ELR (cell line): ENCODE data around the gene ATP2B2.

ENCODE experiments used
- DNase-seq: peaks from one replicate; pipeline ENCODE4 v3.0.0-alpha.2; 2015; ENCODE audit warnings: low read depth

The ATP2B2 gene

DNA sequence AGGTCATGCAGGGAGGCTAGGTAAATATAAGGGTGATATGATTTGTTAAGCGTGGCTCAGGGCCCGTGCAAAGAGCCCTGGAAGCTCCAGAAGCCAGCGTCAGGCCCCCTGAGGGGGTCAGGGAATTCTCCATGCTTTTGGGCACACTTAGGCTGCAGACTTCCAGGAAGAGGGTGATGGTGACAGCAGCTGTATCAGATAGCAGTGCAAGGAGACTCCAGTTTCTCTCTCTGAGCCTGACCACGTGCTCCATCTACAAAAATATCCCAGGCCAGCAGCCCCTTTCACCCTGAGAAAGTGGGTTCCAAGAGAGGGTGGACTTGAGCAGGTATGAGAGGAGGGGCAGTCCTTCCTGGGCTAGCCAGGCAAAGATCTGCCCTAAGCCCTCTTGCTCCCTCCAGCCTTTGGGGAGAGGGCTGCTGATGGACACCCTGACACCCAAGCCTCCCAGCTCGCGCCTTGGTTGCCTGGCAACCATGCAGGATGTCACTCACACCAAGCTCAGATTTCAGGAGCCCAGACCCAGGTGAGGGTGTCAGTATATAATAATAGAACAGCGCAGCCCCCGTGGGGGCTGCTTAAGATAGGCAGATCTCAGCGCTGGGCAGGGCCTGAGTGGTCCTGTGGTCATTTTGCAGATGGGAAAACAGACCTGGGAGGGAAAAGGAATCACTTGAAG, 35.8 kb downstream of the ATP2B2 start:
- no peak for DNase-seq

GRCh38 chr3:10468613-10469354, 36.6 kb downstream of the ATP2B2 start:
- no peak for DNase-seq

GRCh38 chr3:10467904-10468612, 37.3 kb downstream of the ATP2B2 start:
- no peak for DNase-seq

DNA sequence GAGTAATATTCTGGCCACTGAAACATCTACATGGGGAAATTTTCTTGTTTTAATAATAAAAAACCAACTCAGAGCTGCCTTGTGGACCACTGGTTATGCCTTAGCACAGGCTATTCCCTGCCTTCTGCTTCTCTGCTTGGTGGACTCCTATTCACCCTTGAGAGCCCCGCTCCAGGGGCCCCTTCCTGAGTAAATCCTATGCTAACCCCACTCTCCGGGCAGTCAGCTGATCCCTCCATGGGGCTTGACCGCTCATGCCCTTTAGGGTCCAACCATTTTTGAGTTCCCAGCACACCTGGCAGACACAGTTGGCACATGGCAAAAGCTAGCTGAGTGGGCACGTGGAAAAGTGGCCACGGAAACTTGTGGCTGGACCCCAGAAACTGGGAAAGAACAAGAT, 38.2 kb downstream of the ATP2B2 start:
- no peak for DNase-seq

GRCh38 chr3:10466186-10466585, 39.2 kb downstream of the ATP2B2 start:
- no peak for DNase-seq

GRCh38 chr3:10465161-10465560, 40.2 kb downstream of the ATP2B2 start:
- no peak for DNase-seq

- DNase-seq = no peak
Observed at GRCh38 chr3:10463533-10464434, 41.6 kb downstream of the ATP2B2 start.

DNA sequence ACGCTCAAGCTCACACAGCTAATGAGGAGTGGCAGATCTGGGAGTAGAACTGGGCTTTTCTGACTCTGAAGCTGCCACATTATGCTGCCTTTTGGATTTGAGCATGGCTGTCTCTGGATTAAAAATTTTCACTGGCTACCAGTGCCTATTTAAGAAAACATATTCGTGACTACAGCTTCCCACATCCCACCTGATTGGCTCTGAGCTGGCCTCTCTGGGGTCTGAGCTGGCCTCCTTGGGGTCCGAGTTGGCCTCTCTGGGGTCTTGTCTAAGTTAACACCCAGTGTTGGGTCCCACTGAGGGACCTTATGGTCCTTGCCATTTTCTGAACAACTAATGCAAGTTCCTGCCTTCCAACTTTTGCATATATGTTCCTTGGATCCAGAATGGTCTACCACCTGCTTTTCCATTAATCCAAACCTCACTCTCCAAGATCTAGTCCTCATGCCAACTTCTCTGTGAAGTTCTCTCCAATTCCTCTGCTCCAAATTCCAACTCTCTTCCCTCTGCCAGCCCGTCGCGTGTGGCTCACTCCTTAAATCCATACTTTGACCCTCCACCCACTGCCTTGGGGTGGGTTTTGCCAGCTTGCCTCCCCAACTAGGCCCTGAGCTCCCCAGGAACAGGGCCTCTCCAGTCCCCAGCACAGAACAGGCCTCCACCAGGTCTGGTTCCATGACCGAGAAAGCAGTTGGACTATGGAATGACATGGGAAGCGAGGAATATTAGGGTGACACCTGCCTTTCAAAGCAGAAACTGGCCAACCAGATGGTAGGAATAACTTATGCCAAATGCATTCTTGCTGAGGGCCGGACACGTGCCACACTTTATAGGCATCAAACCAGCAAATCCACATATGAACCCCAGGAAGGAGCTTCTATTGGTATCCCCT, 42.5 kb downstream of the ATP2B2 start:
- no peak for DNase-seq

- DNase-seq = no peak
Observed at GRCh38 chr3:10460951-10461545, 44.3 kb downstream of the ATP2B2 start.

DNA sequence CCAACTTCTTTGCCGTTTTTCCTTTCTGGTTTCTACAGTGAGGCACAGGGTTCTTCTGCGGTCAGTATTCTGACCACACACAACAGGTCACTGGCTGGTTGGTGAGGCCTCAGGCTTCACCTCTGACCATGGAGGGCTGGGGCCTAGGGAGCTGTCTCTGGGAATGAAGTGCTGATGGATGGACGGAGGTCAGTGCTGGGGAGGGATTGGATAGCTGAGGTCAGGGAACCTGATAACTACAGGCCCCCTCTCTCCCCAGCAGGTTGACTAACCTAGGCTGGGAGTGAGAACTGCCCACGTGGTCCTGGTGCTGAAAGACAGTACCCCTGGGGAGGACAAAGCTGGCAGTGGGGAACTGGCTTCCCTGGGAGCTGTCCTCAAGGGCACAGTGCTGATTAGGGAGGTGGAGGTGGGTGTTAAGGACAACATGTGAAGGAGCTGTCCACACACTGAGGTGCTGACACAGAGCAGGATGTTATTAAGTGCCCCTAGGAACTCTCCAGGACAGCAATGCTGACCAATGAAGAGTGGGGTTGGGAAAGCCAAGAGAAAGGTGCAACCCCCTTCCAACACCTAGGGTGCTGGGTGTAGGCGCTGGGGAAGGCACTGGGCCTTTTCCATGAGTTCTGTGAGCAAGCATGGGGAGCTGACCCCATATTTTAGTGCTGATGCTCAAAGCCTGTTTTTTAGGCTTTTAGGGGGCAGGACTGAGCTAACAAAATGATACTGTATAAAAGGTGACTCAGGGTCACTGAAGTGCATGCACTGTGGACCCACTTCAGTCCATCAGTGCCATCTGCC, 45.2 kb downstream of the ATP2B2 start:
- peak; percentile 79 for DNase-seq

DNA sequence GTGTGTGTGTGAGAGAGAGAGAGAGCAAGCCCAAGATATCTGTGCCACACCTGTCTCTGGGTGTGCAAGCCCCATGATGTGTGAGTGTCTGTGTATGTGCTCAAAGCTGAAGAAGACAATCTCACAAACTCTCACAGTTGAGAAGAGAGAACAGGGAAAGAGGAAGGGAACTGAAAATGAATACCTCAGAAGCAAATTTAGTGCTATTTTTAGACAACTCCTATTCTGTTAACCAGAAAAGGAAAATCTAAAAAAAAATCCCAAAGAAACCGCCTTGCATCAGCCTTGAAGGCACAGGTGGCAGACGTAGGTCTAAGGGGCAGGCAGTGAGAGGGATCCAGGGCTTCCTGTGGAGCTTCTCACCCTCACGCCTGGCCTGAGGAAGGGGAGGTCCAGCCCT, 47.8 kb downstream of the ATP2B2 start:
- DNase-seq = no peak

DNA sequence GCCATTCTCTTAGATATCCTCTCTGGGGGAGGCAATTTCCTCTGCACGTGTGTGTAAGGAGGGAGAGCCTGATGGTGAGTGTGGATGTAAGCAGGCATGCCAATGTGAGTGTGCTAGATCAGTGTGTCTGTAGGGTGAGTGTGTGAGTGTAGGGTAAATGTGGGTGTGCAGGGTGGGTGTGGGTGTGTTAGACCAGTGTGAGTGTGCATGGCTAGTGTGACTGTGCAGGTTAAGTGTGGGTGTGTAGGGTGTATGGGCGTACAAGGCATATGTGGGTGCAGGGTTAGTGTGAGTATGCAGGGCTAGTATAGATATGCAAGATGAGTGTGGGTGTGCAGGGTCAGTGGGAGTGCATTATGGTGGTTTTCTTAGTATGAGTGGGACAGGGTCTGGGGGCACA, 48.4 kb downstream of the ATP2B2 start:
- DNase-seq = no peak

GRCh38 chr3:10455545-10455914, 49.9 kb downstream of the ATP2B2 start:
- no peak for DNase-seq

DNA sequence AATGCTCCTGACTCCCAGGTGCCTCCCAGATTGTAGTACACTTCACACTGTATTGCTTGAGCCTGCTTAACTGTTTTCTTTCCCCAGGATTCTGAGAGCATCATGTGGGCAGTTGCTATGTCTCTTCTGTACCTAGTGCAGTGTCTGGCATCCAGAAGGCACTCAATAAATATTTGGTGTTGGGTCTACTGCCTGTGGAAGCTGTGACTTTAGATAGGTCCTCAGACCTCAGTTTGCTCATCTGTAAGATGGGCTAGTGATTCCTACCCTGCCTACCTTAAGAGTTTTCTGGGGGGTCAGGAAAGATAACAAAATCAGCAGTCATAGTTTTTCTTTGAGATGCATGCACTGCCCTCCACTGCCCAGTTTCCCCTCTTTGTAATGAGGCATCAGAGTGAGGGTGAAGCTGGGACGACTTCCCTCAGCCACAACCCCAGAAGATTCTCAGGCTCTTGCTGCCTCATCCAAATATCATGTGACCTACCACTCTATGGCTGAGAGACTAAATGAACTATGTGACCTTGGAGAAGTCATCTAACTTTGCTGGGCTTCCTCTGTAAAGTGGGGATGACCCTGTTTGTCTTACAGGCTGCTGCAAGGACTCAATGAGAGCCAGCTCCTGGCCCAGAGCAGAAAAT, 50.4 kb downstream of the ATP2B2 start:
- no peak for DNase-seq

DNA sequence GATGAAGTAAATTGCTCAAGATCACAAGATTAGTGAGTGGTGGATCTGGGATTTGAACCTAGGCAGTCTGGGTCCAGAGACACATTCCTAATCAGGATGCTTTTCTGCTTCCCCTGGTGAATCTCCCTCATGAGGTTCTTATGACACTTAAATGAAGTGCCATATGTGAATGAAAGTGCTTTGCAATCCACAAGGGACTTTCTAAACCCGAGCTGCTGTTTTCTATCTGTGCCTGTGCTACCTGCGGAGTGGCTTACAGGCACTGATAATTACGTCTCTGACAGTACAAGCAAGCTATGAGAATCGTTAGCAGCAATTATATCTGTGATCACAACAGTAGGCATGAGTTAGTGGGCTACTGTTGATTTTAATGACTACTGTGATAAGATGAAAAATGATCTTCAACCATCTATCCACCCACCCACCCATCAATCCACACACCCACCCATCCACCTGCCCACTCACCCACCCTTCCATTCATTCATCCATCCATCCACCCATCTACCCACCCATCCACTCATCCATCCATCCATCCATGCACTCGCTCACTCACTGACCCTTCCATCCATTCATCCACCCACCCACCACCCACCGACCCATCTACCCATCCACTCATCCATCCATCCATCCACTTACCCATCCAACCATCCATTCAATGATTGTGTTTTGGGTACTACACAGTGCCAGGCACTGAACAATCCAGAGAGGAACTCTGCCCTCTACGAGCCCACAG, 51.8 kb downstream of the ATP2B2 start:
- DNase-seq = no peak

- no peak for DNase-seq
Observed at GRCh38 chr3:10450494-10451440, 54.6 kb downstream of the ATP2B2 start.

DNA sequence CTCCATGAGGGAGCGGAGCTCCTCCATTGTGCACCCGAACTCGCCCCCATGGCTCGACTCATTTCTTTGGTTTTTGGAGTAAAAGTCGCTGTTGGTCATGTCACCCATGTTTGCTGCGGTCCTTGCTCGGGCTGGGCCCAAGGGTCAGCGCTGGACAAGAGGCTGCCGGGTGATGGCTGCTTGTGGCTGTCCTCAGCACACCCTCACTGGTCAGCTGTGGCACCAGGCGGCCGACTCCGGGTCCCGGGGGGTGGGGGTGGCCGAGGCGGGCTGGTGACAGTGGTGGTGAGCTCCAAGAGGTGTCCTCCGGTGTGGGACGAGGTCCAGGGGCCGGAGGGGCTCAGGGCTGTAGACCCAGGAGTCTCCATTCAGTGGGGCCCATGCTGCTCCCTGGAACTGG, 56.0 kb downstream of the ATP2B2 start:
- no peak for DNase-seq

- no peak for DNase-seq
Observed at GRCh38 chr3:10448544-10448943, 56.8 kb downstream of the ATP2B2 start.
